CD14-positive monocyte (primary cell): ENCODE data around the gene GNA12. TPM values are rescaled to one million over a fixed set of nuclear protein-coding genes. Genes with fewer than 3 reads are reported as not detected.
A peak's percentile ranks its signal among the peaks of the same experiment; 100 is the strongest.

Source experiments
- DNase-seq, 3 donors: peaks; one replicate each; pipeline ENCODE4 v3.0.0-alpha.2; 2011 to 2022
- H2AFZ ChIP-seq: 2 replicates; pipeline ENCODE4 v1.6.0; 2012; ENCODE audit warnings: mild to moderate bottlenecking, low read depth, low read length, inconsistent platforms; ENCODE audit not compliant: insufficient read depth, poor library complexity, severe bottlenecking
- H3K27ac ChIP-seq, 2 donors: 1 replicate in 1 of 2; 2 replicates in 1 of 2; pipeline ENCODE4 v1.5.1; 2012 to 2013; ENCODE audit warnings: low read length in 2 of 2, control low read depth in 1 of 2, inconsistent platforms in 1 of 2, low read depth in 1 of 2, mild to moderate bottlenecking in 1 of 2
- H3K27me3 ChIP-seq, 2 donors: one replicate each; pipeline versions ENCODE4 v1.6.0 to v1.6.1; 2011 to 2013; ENCODE audit warnings: low read length in 2 of 2; ENCODE audit not compliant: control insufficient read depth in 2 of 2, insufficient read depth in 2 of 2
- H3K36me3 ChIP-seq, 2 donors: replicated peaks in 1 of 2; 1 replicate in 1 of 2; 2 replicates in 1 of 2; pipeline versions ENCODE4 v1.5.1 to v1.6.1; 2012 to 2013; ENCODE audit warnings: low read length in 2 of 2, control low read depth in 1 of 2, inconsistent platforms in 1 of 2, mild to moderate bottlenecking in 1 of 2; ENCODE audit not compliant: insufficient read depth in 2 of 2, control insufficient read depth in 1 of 2
- H3K4me1 ChIP-seq, 2 donors: 1 replicate in 1 of 2; 2 replicates in 1 of 2; pipeline versions ENCODE4 v1.5.1 to v1.6.1; 2012 to 2013; ENCODE audit warnings: low read length in 2 of 2, control low read depth in 1 of 2, inconsistent platforms in 1 of 2, mild to moderate bottlenecking in 1 of 2, moderate library complexity in 1 of 2; ENCODE audit not compliant: insufficient read depth in 2 of 2, control insufficient read depth in 1 of 2
- H3K4me2 ChIP-seq: replicated peaks from 2 replicates; pipeline ENCODE3; 2012; ENCODE audit warnings: low read length, moderate library complexity, mild to moderate bottlenecking; ENCODE audit not compliant: poor library complexity, severe bottlenecking; ENCODE audit errors: extremely low read depth
- H3K4me3 ChIP-seq, 3 experiments: fragments of 200-600 bp in 1 of 3; sonication (generic) in 1 of 3; replicated peaks in 1 of 3; 1 replicate in 2 of 3; 2 replicates in 1 of 3; pipeline ENCODE4 v1.5.1; 2011 to 2013; ENCODE audit warnings: low read length in 3 of 3, mild to moderate bottlenecking in 3 of 3, control low read depth in 2 of 3, low read depth in 2 of 3, inconsistent platforms in 1 of 3, moderate library complexity in 1 of 3
- H3K79me2 ChIP-seq: 2 replicates; pipeline ENCODE4 v1.6.0; 2012; ENCODE audit warnings: mild to moderate bottlenecking, control low read depth, inconsistent platforms, low read length, moderate library complexity; ENCODE audit not compliant: insufficient read depth
- H3K9ac ChIP-seq: 2 replicates; pipeline ENCODE4 v1.6.0; 2017; ENCODE audit warnings: low read length, mild to moderate bottlenecking; ENCODE audit not compliant: insufficient read depth, poor library complexity, severe bottlenecking
- H3K9me3 ChIP-seq, 2 donors: replicated peaks in 1 of 2; 1 replicate in 1 of 2; 2 replicates in 1 of 2; pipeline versions ENCODE4 v1.5.1 to v1.6.1; 2012 to 2013; ENCODE audit warnings: low read length in 2 of 2, control low read depth in 1 of 2; ENCODE audit not compliant: control insufficient read depth in 1 of 2, insufficient read depth in 1 of 2
- H4K20me1 ChIP-seq: 2 replicates; pipeline ENCODE4 v1.6.0; 2012; ENCODE audit warnings: mild to moderate bottlenecking, low read length, control low read depth, moderate library complexity; ENCODE audit not compliant: insufficient read depth
- H3K27ac Mint-ChIP-seq, 7 donors: one replicate each; pipeline ENCODE4 v1.8.0; 2020; ENCODE audit warnings: mild to moderate bottlenecking in 7 of 7, mixed read lengths in 7 of 7, moderate library complexity in 6 of 7, inconsistent platforms in 2 of 7
- H3K27me3 Mint-ChIP-seq, 3 donors: one replicate each; pipeline ENCODE4 v1.8.0; 2021 to 2022; ENCODE audit warnings: low read depth in 3 of 3, mild to moderate bottlenecking in 3 of 3, mixed read lengths in 3 of 3, moderate library complexity in 3 of 3, inconsistent platforms in 1 of 3
- H3K36me3 Mint-ChIP-seq, 2 donors: one replicate each; pipeline ENCODE4 v1.8.0; 2020; ENCODE audit warnings: mixed read lengths in 2 of 2, inconsistent platforms in 1 of 2, mild to moderate bottlenecking in 1 of 2
- H3K4me1 Mint-ChIP-seq: one replicate; pipeline ENCODE4 v1.8.0; 2020; ENCODE audit warnings: mild to moderate bottlenecking, mixed read lengths
- H3K4me3 Mint-ChIP-seq, 2 donors: one replicate each; pipeline ENCODE4 v1.8.0; 2020; ENCODE audit warnings: mild to moderate bottlenecking in 2 of 2, mixed read lengths in 2 of 2, moderate library complexity in 1 of 2
- H3K9me3 Mint-ChIP-seq, 7 donors: one replicate each; pipeline ENCODE4 v1.8.0; 2020 to 2022; ENCODE audit warnings: mixed read lengths in 7 of 7, mild to moderate bottlenecking in 6 of 7, moderate library complexity in 6 of 7, inconsistent platforms in 2 of 7
- CTCF ChIP-seq: fragments of 200-600 bp; IDR thresholded peaks from one replicate; pipeline ENCODE4 v1.8.0; 2022; ENCODE audit warnings: antibody characterized with exemption, mild to moderate bottlenecking
- WGBS: methylation state at CpG from one replicate; pipeline ENCODE4 v1.1.5; 2013; ENCODE audit warnings: missing lambda C conversion rate; ENCODE audit not compliant: insufficient coverage; 5-methylcytosine and 5-hydroxymethylcytosine counted together
- intact Hi-C, 2 donors: fragments of 100-400 bp; cut with micrococcal nuclease; formaldehyde crosslinking; loops; one replicate each; pipeline versions ENCODE4 v1.15.0 to v1.15.1; 2023
- polyA plus RNA-seq, 3 donors: library from polyadenylated mRNA; depleted of rRNA in 1 of 3; unstranded in 2 of 3; stranded (reverse) in 1 of 3; fragments of 300-500 nt in 2 of 3; fragments of >200 nt in 1 of 3; fragmentation: Illumina TruSeq in 2 of 3; gene quantifications; 1 replicate in 2 of 3; 2 replicates in 1 of 3; pipeline ENCODE4 v1.2.3, GENCODE V29; 2012 to 2021

Gene GNA12
- polyA plus RNA-seq, 3 donors: 3.4 to 25.9 (median 10.6) TPM

DNA sequence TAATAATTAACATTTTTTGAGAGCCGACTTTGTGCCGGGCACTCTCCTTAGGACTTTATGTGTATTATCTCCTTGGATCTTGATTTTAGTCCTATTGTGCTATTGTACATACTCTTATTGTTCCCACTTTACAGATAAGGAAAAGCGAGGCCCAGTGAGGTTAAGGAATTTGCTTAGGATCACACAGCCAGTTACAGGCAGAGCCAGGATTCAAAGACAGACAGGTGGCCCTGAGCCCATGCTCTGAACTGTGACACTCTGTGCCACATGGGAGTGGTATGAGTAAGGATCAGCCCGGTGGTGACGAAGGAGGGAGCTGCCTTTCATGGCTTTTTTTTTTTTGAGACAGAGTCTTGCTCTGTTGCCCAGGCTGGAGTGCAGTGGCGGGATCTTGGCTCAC, 15.8 kb upstream of the GNA12 start:
- H3K27me3 ChIP-seq: peaks cover 0 to 4% of the 10 kb centered on the region in 2 donors
- DNase-seq: no peak
- H4K20me1 ChIP-seq: no peaks in the 10 kb centered on the region
- no peak overlapping the region for H3K4me2 ChIP-seq
- no peak overlapping the region for H3K4me3 ChIP-seq
- H3K9me3 ChIP-seq: no peaks in the 10 kb centered on the region
- H3K36me3 ChIP-seq: no peaks in the 10 kb centered on the region
- H3K79me2 ChIP-seq: no peaks in the 10 kb centered on the region
- H2AFZ ChIP-seq: no peak overlapping the region
- intact Hi-C loops: loop anchor here in 1 of 2 donors (5.0 kb wide), 1 partner anchor 123 kb away; no protein-coding TSS in a partner anchor
- Mint-ChIP-seq H3K27ac (no peak overlapping the region), H3K36me3 (peaks cover 2 to 7% of the 10 kb centered on the region in 2 donors), H3K9me3 (peaks cover 0 to 3% (median 0%) of the 10 kb centered on the region in 7 donors), H3K27me3 (peaks cover 36 to 49% (median 47%) of the 10 kb centered on the region in 3 donors), H3K4me3 (peak overlapping the region in 1 of 2 donors; percentile 14), H3K4me1 (peaks cover 28% of the 10 kb centered on the region)
- H3K27ac ChIP-seq: no peak overlapping the region
- H3K4me1 ChIP-seq: peaks cover 27% of the 10 kb centered on the region in 2 donors
- TF ChIP-seq CTCF: no peak
- H3K9ac ChIP-seq: no peak overlapping the region
- 100% methylated on average over 1 of the region's 6 CpGs for WGBS

- H3K79me2 ChIP-seq: no peaks in the 10 kb centered on the region
- H3K27ac ChIP-seq: no peak overlapping the region
- 92% methylated on average over 2 of the region's 5 CpGs for WGBS
- TF ChIP-seq CTCF: no peak
- H3K9ac ChIP-seq: no peak overlapping the region
- H3K36me3 ChIP-seq: no peaks in the 10 kb centered on the region
- no peak overlapping the region for H3K27ac Mint-ChIP-seq
- no peak overlapping the region for H2AFZ ChIP-seq
- H3K4me3 ChIP-seq: no peak overlapping the region
- no peak overlapping the region for H3K4me2 ChIP-seq
- H4K20me1 ChIP-seq: no peaks in the 10 kb centered on the region
- H3K9me3 Mint-ChIP-seq: peaks cover 0 to 2% (median 0%) of the 10 kb centered on the region in 7 donors
- intact Hi-C loops: no loop called here
- peak overlapping the region in 1 of 2 donors; percentile 37 for H3K4me3 Mint-ChIP-seq
- H3K4me1 Mint-ChIP-seq: peaks cover 15% of the 10 kb centered on the region
- DNase-seq: no peak
- peaks cover 0 to 5% of the 10 kb centered on the region in 2 donors for H3K36me3 Mint-ChIP-seq
- peaks cover 0 to 4% of the 10 kb centered on the region in 2 donors for H3K27me3 ChIP-seq
- H3K9me3 ChIP-seq: no peaks in the 10 kb centered on the region
- H3K4me1 ChIP-seq: peaks cover 14 to 15% of the 10 kb centered on the region in 2 donors
- H3K27me3 Mint-ChIP-seq: peaks cover 34 to 52% (median 49%) of the 10 kb centered on the region in 3 donors
These were observed 14.5 kb upstream of the GNA12 start for GRCh38 chr7:2858621-2859020.
